Left lung (tissue), 10 donors: ENCODE measurements around the gene COX7C. TPM values are rescaled to one million over a fixed set of nuclear protein-coding genes. Genes with fewer than 3 reads are reported as not detected.
A peak's percentile ranks its signal among the peaks of the same experiment; 100 is the strongest.

Source experiments
- ATAC-seq: fragments of 200-7000 bp; cut with Tn5 transposase; one replicate; pipeline ENCODE4 v1.9.1; 2020; ENCODE audit warnings: moderate library complexity
- DNase-seq, 4 donors: peaks; one replicate each; pipeline ENCODE4 v3.0.0-alpha.2; 2013 to 2020
- H3K27ac ChIP-seq, 2 donors: fragments of 200-600 bp; sonication (generic) in 1 of 2; one replicate each; pipeline versions ENCODE4 v1.5.0 to v1.8.0; 2020 to 2021
- H3K27me3 ChIP-seq, 2 donors: fragments of 200-600 bp; sonication (generic) in 1 of 2; one replicate each; pipeline versions ENCODE4 v1.5.0 to v1.8.0; 2020 to 2021
- H3K36me3 ChIP-seq, 2 donors: fragments of 200-600 bp; sonication (generic) in 1 of 2; one replicate each; pipeline versions ENCODE4 v1.5.0 to v1.8.0; 2020 to 2021
- H3K4me1 ChIP-seq, 2 donors: fragments of 200-600 bp; one replicate each; pipeline ENCODE4 v1.8.0; 2021
- H3K4me3 ChIP-seq, 2 donors: fragments of 200-600 bp; sonication (generic) in 1 of 2; one replicate each; pipeline versions ENCODE4 v1.5.0 to v1.8.0; 2020 to 2021; ENCODE audit warnings: mild to moderate bottlenecking in 1 of 2
- H3K9me3 ChIP-seq, 2 donors: fragments of 200-600 bp; sonication (generic) in 1 of 2; one replicate each; pipeline versions ENCODE4 v1.5.0 to v1.8.0; 2020 to 2021
- CTCF ChIP-seq, 2 donors: fragments of 200-600 bp; sonication (generic) in 1 of 2; IDR thresholded peaks; one replicate each; pipeline versions ENCODE4 v1.5.0 to v1.8.0; 2021; ENCODE audit warnings: antibody characterized with exemption in 2 of 2
- intact Hi-C, 2 donors: fragments of 100-400 bp; cut with DNase I; formaldehyde crosslinking; loops; one replicate each; pipeline versions ENCODE4 v1.11.2 to v1.14.2; 2022
- polyA plus RNA-seq, 6 donors: library from polyadenylated mRNA; unstranded; fragments of 120-200 nt; gene quantifications; one replicate each; pipeline ENCODE4 v1.2.1, GENCODE V29; 2013; ENCODE audit not compliant: insufficient read length in 6 of 6
- total RNA-seq, 2 donors: library from RNA; stranded (reverse); fragmentation: NEBNext Ultra II Directional; extraction: Animal tissue kit (Norgen Biotek cat#: 25700); gene quantifications; one replicate each; pipeline ENCODE4 v1.2.1, GENCODE V29; 2021
- donor health status: DM: no; HTN: yes; CAD: no.
- donor health status: DM: no; HTN: no; CAD: no.

Gene COX7C
- total and polyA plus RNA-seq, 8 donors = 399 to 846 (median 796) TPM

DNA sequence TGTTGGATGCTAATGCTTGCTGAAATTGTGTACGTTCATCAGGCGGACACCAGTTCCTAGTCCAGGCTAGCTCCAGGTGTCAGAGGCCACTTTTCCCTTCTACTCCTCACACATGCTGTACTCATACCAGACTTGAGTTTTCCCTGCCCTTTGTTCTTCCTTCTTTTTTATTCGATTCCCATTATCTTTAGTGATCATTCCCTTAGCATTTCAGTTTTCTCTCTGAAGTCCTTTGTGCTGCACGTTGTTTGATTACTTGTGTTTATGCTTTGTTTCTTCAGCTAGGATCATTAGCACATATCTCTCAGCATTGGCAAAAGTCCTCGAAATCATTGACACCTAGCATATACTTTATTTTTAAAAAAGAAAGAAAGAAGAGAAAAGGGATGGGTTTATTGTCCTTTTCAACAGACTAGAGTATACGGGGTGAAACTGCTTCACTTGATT, 409 bp upstream of the COX7C start:
- Histone ChIP-seq H3K4me1 (peaks cover 0 to 12% of the 10 kb centered on the region in 2 donors), H3K27me3 (no peaks in the 10 kb centered on the region), H3K9me3 (no peaks in the 10 kb centered on the region), H3K4me3 (peak overlapping the region in 1 of 2 donors; percentile 69), H3K36me3 (peaks cover 0 to 32% of the 10 kb centered on the region in 2 donors), H3K27ac (peak overlapping the region in 1 of 2 donors; percentile 81)
- no peak for DNase-seq
- TF ChIP-seq CTCF (IDR thresholded peaks at IDR 0.05) = no peak
- intact Hi-C loops = no loop called here
- ATAC-seq = no peak

- Histone ChIP-seq H3K27ac (no peak overlapping the region), H3K27me3 (peaks cover 0 to 4% of the 10 kb centered on the region in 2 donors), H3K4me3 (no peak overlapping the region), H3K4me1 (peaks cover 0 to 6% of the 10 kb centered on the region in 2 donors), H3K36me3 (peaks cover 0 to 39% of the 10 kb centered on the region in 2 donors), H3K9me3 (no peaks in the 10 kb centered on the region)
- intact Hi-C loops = no loop called here
- no peak for TF ChIP-seq CTCF (IDR thresholded peaks at IDR 0.05)
- DNase-seq = no peak
- ATAC-seq = no peak
Observed at GRCh38 chr5:86623785-86624483, 6.2 kb downstream of the COX7C start.

DNA sequence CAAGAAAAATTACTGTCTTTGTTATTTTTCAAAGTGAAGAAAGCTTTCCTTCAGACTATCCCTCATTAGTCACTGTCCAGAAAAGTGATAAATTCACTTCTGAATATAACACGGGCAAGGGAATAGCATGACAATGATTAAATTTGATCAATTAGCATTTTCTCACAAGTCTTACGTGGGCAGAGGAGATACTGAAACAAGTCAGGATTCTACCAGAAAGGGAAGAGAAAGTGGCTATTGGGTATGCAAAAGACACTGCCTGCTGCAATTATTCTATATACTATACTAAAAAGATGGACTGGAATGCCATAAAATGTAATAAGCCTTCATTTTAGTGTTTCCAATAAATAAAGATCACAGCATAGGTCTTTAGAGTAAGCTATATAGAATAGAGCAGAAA, 7.4 kb downstream of the COX7C start:
- no peak for TF ChIP-seq CTCF (IDR thresholded peaks at IDR 0.05)
- Histone ChIP-seq H3K4me3 (no peak overlapping the region), H3K27ac (no peak overlapping the region), H3K27me3 (peaks cover 0 to 4% of the 10 kb centered on the region in 2 donors), H3K36me3 (peaks cover 0 to 29% of the 10 kb centered on the region in 2 donors), H3K9me3 (no peaks in the 10 kb centered on the region), H3K4me1 (no peaks in the 10 kb centered on the region)
- no peak for ATAC-seq
- intact Hi-C loops = no loop called here
- no peak for DNase-seq

DNA sequence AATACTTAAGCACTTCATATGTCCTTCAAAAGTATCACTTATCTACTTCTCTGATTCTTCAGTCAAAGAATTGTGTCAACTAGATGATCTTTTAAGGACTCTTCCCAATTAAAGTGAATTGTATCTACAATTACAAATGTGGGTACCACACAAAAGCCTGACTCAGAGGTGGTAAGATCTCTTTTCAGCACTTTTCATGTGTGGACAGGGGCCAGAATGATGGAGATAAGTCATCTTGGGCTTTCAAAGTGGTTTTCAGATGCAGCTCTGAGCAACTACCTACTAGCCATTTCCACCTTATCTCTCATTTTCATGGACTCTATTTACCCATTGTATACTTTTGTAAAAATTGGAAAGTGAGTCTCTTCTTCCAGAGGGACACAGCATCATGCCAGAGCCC, 8.4 kb downstream of the COX7C start:
- Histone ChIP-seq H3K27ac (no peak overlapping the region), H3K9me3 (no peaks in the 10 kb centered on the region), H3K4me1 (no peaks in the 10 kb centered on the region), H3K4me3 (no peak overlapping the region), H3K36me3 (peaks cover 0 to 19% of the 10 kb centered on the region in 2 donors), H3K27me3 (peaks cover 0 to 4% of the 10 kb centered on the region in 2 donors)
- intact Hi-C loops = no loop called here
- no peak for DNase-seq
- ATAC-seq = no peak
- TF ChIP-seq CTCF (IDR thresholded peaks at IDR 0.05) = no peak

GRCh38 chr5:86631165-86631564, 13.4 kb downstream of the COX7C start:
- no peaks in the 10 kb centered on the region for H3K4me1 ChIP-seq
- no peak overlapping the region for H3K4me3 ChIP-seq
- no peak for ATAC-seq
- no peak for DNase-seq
- no peaks in the 10 kb centered on the region for H3K9me3 ChIP-seq
- no peaks in the 10 kb centered on the region for H3K36me3 ChIP-seq
- no peak overlapping the region for H3K27ac ChIP-seq
- peaks cover 0 to 4% of the 10 kb centered on the region in 2 donors for H3K27me3 ChIP-seq
- no peak for TF ChIP-seq CTCF (IDR thresholded peaks at IDR 0.05)
- intact Hi-C loops = no loop called here
